ENCODE data around the gene ITGB2.
A peak's percentile ranks its signal among the peaks of the same experiment; 100 is the strongest.
"Not testable (repeated sequence)": the region's sequence is repeated elsewhere in the genome, so short reads cannot be mapped to it uniquely, and the experiment has no call there.

ITGB2 gene

DNA sequence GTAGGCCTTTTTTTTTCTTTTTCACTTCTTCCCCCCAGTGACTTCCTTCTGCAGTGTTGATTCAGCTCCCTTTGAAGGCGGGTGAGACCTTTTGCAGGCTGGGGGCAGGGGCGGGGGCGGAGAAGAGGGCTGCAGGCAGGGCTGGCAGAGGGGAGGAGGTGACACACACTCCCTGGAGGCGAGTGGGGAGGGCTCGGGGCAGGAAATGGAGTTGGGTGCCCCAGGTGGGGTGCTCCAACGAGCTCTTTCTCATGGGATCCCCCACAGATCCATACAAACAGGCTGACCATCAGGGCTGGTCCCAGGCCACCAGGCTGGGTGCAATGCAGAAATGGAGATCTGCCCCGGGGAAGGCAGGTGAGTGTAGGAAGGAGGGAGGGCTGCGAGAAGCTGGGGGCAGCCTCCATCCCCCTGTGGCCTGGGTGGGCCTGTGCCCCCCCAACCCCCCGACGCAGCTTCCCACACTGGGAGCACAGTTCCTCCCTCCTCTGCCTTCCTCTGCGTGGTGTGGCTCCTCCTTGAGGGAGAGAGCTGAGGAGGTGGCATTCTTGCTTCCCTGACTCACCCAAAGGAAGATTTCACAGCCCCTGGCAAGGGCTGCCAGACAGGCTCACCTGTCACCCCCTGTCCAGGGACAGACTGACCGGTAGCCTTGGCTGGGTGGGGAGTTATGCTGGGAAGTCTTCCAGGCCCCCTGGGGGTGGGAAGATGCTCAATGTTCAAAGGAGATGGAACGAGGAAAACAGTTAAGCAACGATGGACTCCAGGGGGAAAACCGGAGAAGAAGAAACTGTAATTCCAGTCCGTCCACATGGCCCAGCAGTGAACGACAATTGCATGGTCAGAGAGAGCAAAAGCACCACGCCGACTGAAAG, 7.1 kb upstream of the ITGB2 start:
- peak; percentile 78 to 85 (median 82) for DNase-seq (ENCODE audit: low read depth in 3 of 3, low spot score in 1 of 3)

DNA sequence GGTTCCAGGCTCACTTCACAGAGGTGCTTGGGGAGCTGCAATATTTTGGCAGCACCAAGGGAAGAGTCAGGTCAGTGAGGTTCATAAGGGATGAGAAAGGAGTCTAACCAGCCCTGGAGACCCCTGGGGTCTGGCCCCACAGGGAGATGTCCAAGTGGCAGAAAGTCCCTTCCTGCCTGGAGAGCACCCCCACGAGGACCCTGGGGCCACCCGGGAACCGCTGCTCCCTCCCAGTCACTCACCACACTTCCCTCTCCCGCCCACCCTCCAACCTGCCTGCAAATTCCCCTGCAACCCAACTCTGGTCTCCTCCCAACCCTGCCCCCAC, 6.5 kb upstream of the ITGB2 start:
- DNase-seq (ENCODE audit: low read depth in 3 of 3, low spot score in 1 of 3): no peak

DNA sequence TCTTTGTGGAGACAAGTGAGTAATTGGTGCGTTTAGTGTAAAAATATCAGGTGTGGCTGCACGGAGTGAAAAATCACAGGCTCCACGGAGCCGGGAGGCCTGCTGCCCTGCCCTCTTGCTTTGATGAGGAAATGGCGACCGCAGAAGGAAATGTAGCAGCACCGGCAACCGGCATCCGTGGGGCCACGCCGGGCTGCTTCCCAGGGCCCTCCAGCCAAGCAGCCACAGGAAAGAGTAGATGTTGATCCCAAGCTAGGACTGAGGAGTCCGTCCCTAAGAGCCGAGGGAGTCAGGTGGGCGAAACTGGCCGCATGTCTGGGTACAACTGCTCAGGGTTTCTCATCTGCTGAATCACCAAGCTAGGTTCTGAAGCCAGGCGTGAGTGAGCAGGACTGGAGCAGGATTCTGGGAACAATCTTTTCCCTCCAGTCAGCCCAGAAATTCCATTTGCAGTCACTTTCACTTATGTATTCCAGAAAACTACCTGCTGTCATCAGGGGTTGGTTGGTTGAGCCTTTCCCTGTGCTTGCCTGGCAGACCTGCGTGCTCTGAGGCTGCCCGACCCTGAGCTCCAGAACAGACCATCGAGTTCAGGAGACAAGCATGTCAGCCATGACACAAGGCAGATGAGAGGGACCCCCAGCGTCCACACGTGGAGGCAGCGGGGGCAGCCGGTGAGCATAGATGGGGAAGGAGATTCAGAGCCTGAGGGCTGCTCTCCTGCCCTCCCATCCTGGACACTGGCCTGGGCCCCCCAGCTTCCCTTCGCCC, 5.8 kb upstream of the ITGB2 start:
- DNase-seq (ENCODE audit: low read depth in 3 of 3, low spot score in 1 of 3): peak in 1 of 3 donors; percentile 30

DNA sequence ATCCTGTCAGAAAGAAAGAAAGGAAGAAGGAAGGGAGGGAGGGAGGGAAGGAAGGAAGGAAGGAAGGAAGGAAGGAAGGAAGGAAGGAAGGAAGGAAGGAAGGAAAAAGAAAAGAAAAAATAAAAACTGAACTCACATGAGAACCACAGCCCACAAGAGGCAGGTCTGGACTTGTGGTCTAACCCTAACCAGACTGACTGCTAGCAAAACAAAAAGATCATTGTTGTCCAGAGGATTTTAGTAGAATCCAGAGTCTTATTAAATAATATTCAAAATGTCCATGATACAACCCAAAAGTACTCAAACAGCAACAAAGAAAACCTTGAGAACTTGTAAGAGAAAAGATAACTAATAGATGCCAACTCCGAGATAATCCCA, 4.7 kb upstream of the ITGB2 start:
- DNase-seq (ENCODE audit: low read depth in 3 of 3, low spot score in 1 of 3): no peak

DNA sequence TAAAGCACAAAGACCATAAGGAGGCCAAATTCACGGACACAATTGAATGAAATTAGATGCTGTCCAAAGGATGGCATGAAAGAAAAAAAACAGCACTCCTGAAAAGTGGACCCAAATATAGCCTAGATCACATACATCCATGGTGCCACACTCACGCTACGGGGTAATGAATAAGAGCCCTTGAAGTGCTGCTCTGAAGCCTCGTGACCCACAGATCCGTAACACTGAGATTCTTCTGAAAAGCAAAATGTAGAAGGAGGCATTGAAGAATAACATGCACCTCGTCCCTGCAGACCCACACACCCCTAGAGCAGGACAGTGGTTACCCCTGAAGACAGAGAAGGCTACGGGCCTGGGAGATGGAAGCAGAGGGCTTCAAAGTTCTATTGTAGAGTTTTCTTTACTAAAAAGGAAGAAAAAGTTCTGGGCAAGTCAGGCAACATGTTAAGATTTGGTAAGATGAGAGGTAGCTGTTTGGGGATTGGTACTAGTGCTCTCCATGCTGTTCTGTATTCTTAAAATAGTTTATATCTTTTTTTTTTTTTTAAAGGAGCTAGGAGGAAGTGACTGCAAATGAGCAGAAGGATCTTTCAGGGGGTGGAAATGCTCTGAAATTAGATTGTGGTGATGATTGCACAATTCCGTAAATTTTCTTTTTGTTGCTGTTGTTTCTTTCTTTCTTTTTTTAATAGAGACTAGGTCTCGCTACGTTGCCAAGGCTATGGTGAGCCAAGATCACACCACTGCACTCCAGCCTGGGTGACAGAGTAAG, 4.1 kb upstream of the ITGB2 start:
- no peak for DNase-seq (ENCODE audit: low read depth in 3 of 3, low spot score in 1 of 3)

DNA sequence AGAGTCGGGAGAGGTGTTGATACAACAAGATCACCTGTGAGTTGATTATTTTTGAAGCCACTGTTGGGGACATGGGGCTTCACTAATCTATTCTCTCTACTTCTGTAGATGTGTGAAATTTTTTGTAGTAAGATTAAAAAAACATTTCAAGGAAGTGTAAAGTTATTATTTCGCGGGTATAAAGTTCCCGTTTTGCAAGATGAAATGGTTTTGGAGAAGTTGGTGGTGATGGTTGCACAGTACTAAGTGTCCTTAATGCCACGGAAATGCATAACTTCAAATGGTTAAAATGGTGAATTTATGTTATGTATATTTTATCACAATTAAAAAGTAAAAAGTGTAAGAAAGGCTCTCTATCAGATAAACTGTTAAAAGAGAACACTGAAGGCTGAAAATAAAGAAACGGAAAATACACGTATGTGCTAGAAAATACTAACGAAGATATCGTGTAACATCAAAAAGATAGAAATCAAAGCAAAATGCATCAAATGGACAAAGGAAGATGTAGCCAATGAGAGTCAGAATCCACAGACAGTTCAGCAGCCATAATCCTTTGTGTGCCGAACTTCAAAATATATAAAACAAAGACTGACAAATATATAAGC, 2.9 kb upstream of the ITGB2 start:
- DNase-seq (ENCODE audit: low read depth in 3 of 3, low spot score in 1 of 3): no peak

DNA sequence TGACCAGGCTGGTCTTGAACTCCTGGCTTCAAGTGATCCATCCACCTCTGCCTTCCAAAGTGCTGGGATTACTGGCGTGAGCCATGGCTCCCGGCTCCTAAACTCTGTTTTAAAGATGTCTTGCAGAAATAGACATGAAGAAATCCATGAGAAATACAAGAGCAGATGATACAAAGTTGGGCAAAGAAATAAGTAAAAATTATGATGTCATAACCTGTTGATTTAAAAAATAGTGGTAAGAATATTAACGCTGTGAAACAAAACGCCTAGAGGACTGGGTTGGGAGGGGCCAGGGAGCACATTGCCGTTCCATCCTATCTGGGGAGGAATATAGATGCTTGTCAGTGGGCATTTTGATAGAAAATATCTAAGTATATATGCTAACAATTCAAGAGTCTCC, 1.2 kb upstream of the ITGB2 start:
- no peak for DNase-seq (ENCODE audit: low read depth in 3 of 3, low spot score in 1 of 3)

DNA sequence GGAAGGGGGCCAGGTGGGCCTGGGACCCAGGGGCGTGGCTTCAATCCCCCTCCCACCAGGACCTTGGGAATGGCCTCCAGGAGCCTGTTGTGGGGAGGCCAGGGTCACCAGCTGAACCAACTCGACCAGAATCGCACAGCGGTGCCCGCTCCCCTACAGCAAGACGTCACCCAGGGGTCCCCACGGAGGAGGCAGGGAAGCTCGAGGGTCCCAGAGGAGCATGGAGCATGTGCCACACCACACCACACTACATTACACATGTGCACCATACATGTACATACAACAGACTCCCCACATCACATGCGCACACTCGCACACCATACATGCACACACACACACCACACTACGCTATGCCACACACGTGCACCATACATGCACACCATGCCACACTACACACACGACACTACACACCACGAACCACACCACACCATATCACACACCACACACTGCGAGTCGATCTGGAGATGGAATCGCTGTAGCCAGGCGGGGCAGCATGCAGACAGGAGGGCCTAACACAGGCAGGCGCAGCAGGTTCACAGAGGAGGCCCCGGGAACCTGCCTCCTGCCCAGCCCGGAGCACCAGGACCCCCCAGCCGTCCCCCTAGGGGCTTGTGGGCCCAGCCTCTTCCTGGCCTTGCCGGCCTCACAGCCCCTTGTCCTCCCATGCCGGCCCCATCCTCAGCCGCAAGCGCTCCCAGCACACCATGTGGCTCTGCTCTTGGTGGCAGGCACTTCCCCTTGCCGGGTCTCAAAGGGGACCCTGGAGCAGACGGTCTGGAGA, 596 bp downstream of the ITGB2 start:
- DNase-seq (ENCODE audit: low read depth in 3 of 3, low spot score in 1 of 3): no peak

DNA sequence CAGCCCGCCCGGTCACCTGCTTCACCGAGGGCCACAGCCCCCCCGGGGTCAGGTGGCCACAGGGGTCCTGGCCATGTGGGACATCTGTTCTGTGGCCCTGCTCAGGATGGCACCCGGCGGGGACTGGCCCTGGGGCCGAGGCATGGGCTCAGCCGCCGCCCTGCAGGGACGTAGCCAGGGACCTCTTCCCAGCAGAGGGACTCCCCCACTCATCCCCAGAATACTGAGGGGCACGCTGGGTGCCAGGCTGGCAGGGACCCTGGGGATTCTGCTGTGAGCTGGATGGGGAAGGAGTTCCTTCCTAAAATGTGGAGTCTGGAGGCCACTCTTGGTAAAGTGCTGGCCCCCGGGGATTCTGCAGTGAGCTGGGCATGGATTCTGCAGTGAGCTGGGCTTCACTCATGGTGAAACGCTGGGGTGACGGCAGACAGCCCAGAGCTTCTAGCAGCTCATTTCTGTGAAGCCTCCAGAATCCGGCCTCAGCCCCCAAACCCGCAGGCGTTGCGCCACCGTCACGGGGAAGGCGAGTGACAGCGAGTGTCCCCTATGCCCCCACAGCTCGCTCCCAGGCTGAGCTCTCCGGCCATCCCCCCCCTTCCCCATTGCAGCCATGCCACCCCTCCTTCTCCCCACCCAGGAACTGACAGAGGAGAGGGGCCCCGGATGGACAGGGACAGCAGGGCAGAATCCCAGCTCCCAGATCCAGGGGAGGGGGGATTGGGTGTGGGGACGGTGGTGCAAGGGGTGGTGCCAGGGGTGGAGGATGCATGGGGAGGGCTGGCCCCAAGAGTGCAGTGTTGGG, 1.4 kb downstream of the ITGB2 start:
- no peak for DNase-seq (ENCODE audit: low read depth in 3 of 3, low spot score in 1 of 3)

DNA sequence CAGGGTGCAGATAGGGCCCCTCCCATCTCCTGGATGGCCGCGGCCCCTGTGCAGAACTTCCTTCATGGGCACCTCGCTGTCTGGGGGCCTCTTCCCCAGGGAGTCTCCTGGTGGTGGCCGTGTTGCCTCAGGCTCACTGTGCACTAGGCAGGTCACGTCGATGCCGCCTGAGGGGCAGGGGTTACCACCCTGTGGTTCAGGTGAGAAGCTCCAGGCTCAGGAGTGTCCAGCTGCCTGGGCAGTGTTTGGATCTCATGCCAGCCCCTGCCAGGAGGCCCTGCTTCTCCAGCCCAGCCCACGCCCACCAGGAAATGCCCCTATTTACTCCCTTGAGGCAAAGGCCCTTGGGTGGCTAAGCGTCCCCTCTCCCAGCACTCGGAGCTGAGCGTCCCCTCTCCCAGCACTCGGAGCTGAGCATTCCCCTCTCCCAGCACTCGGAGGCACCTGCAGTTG, 2.1 kb downstream of the ITGB2 start:
- no peak for DNase-seq (ENCODE audit: low read depth in 3 of 3, low spot score in 1 of 3)

DNA sequence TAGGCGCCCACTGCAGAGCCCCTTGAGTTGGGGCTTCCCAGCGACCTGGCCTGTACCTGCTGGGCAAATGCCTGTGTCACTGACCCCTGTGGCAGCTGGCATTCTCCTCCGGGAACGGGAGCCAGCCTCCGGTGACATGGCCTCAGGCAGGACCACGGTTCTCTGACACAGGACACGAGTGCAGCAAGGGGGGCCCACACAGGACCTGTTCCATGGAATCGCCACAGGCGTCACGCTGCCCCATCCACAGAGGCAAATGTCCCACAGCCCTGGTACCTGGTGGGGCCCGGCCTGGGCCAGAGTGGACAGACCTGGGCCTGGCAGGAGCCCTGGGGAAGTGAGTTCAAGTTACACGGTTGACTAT, 2.6 kb downstream of the ITGB2 start:
- no peak for DNase-seq (ENCODE audit: low read depth in 3 of 3, low spot score in 1 of 3)

DNA sequence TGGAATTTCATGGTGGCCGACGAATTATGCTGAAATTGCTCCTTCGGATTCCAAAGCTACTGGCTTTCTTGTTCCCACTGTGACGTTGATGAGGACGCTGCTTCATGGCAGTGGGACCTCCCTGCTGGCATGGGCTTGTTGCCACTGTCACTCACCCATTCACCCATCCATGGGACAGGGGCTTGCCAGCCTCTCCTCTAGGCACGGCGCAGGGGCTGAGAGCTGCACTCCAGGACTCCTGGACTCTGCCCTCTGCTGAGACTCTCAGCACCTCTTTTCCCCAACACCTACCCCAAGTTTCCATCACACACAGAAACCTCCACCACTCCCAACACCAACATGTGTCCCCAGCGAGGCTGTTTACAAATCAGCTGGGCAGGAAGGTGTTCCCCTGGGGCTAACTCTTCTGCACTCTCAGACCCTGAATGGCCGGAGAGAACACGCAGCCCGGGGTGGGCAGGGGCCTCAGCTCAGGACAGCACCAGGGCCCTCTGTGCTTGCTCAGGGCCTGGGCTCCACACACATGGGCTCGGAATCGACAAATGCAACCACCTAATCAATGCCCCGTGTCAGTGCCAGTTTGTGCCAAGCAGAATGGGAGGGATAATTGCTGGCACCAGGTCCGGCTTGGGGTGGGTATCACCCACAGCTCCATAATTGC, 3.1 kb downstream of the ITGB2 start:
- DNase-seq (ENCODE audit: low read depth in 3 of 3, low spot score in 1 of 3): no peak

DNA sequence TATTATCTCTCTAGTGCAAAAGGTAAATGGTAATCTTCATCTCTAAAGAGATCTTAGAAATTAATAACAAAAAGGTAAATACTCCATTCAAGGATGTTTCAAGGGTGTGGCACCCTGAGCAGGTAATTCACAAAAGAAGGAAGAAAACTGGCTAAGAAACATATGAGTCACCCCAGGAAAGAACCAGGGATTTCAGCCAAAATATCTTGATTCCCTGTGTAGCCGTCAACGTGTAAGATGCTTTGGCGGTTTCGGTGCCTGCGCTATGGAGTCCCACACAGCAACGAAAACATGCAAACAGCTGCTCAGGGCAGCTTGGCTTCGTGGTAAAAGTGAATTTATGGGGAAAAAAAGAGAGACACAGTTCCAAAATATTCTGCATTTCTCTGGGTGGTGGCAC, 3.7 kb downstream of the ITGB2 start:
- DNase-seq (ENCODE audit: low read depth in 3 of 3, low spot score in 1 of 3): no peak

DNA sequence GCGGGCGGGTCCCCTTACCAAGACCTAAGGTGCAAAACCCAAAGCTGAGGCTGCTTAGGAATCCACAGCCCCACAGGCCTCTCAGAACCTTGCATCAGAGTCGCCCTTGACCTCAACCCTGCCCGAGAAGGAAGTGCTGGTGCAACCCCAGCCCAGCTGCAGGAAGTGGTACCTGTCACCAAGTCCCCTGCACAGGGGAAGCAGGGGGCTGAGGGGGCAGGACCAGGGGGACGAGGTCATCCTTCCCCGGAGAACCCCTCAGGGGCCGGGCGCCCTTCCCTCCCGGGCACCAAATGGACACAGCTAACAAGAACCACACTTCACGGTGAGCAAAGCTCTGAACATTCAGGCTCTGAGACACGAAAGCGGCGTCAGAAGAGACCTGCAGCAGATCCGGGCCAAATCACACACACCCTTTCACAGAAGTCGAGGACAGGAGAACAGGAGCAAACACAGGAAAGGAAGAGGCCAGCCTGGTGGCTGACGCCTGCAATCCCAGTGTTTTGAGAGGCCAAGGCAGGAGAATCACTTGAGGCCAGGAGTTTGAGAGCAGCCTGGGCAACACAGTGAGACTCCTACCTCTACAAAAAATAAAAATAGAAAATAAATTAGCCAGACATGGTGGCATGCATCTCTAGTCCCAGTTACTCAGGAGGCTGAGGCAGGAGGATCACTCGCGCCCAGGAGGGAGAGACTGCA, 6.4 kb downstream of the ITGB2 start:
- DNase-seq (ENCODE audit: low read depth in 3 of 3, low spot score in 1 of 3): no peak

DNA sequence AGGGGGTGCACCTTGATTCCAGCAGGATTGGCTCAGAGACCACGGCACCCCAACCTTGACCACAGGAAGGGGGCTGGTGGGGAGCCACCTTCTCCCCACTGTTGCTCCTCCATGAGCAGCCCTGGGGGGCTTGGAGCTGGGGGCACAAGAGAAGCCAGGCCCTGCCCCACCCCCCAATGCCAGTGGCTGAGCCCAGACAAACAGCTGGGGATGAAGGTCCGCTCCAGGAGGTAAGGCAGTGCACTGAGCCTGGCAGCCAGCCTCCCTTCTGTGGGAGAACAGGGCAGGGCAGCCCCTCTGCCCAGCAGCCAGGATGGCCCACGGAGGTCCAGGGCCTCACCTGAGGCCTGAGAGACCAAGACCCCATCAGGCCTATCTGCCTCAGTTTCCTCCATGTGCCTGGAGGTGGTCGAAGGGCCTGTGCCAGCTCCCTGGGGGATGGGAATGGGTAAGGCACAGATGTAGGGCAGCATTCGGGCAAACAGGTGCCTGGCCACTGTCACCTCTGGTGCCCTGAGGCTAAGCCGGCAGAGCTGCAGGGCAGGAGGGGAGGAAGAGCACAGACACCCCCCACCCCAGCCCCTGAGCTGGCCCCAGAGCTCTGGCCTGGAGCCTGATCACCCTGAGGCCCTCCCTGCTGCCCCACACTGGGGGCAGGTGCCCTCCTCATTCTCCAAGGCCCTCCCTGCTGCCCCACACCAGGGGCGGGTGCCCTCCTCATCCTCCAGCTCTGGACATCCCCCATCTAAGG, 7.1 kb downstream of the ITGB2 start:
- DNase-seq (ENCODE audit: low read depth in 3 of 3, low spot score in 1 of 3): no peak

DNA sequence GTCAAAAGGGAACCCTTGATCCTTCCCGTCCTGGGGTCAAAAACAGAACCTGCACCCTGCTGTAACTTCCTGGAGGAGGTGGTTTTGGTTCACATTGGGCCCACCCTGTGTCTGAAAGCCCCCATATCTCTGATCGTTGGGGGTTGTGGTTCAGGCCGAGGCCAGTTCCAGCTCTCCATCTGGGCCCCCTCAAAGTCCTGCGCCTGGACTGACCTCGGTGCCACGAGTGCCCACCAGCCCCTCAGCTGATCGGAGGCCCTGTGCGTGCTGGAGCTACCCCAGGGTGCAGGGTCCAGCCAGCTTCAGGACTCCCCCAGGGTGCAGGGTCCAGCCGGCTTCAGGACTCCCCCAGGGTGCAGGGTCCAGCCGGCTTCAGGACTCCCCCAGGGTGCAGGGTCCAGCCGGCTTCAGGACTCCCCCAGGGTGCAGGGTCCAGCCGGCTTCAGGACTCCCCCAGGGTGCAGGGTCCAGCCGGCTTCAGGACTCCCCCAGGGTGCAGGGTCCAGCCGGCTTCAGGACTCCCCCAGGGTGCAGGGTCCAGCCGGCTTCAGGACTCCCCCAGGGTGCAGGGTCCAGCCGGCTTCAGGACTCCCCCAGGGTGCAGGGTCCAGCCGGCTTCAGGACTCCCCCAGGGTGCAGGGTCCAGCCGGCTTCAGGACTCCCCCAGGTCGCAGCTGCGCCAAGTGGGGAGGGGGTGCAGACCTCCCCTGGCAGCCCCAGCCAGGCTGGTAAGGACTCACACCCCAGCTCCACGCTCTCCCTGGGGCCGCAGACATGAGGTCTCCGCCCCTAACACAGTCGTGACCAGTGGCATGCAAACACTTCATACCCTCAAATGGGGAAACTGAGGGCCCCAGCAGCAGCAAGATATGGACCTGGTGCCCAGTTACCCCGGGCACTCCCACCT, 7.9 kb downstream of the ITGB2 start:
- DNase-seq (ENCODE audit: low read depth in 3 of 3, low spot score in 1 of 3): not testable (repeated sequence)

DNA sequence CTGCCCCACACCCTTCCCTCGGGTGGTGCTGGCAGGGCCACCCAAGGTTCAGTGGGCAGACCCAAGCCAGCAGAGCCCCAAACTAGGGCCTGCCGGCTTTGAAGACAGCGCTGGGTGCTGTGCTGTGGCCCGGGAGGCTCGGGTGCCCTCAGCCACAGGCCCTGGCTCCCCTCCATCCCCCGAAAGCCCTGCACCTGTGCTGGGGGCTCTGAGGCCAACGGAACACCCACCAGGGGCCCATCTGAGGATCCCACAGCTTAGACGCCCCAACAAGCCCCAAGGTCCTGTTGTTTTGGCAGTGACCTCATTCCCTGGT, 8.6 kb downstream of the ITGB2 start:
- no peak for DNase-seq (ENCODE audit: low read depth in 3 of 3, low spot score in 1 of 3)

Data from stimulated activated CD4-positive, alpha-beta T cell treated with anti-CD3 and anti-CD28 coated beads, TNF-alpha, amount 100 ng/mL, for 1 hour (primary cell).